NCI-H2081 treated with DMSO at 0.1 percent for 48 hours (cell line): ENCODE data around the gene MXRA5.
"Not testable (repeated sequence)": the region's sequence is repeated elsewhere in the genome, so short reads cannot be mapped to it uniquely, and the experiment has no call there.

Experiments used
- DNase-seq: peaks from one replicate; lab custom pipeline; 2025; lab: John Stamatoyannopoulos, UW

The MXRA5 gene

GRCh38 chrX:3320471-3321046 lies 25.9 kb downstream of the MXRA5 start:
- DNase-seq = no peak

DNA sequence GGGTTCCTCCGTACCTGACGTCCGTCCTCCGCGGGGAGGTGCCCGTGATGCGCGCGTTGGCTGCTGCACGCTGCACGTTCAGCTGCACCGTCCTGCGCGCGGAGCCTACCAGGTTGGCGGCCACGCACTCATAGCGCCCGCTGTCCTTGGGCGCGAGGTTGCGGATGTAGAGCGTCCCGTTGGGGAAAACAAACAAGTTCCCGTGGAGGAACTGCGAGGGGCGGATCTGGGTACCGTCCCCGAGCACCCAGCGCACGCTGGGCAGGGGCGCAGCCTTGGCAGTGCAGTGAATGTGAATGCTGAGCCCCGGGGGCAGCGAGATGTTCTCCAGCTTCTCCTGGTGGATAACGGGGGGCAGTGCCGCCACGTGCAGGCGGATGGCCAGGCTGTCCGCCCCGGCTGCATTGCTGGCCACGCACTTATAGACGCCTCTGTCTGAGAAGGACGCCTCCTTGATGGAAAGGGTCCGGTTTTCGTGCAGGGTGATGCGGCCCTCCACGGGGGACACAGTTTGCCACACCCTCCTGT lies 29.2 kb downstream of the MXRA5 start:
- no peak for DNase-seq

DNA sequence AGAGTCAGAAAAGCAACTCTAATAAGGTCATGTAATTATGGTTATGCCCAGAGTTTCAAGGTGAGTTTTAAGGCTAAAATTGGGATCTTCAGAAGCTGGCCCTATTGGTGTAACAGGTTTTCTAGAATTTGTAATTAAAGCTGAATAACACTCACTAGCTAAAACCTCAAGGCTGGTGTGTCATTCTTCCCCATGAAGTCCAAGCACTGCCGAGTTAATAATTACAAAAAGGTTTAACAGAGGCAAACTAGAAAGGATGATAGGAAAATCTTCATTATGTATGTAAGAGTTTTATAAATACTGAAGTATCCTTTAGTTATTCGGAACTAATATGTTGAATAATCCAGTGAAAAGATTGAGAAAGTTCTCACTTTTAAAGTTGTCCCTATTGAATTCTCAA lies 34.3 kb downstream of the MXRA5 start:
- DNase-seq = no peak

DNA sequence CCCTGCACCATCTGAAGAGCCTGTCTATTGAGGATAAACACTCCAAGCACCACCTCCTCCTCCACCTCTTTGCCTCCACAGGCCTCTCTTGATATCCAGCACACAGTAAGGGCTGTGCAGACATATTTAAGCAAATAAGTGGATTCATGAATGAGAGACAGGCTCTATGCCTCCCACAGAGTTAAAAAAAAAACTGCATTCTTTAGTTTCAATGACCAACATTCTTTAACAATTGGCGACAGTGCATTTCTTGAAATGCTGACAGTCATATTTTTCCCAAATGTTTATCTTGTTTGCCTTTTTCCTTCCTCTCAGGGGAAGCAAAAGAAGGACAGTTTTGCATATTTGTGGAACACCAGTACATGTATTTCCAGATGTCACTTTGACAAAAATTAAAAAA lies 38.6 kb downstream of the MXRA5 start:
- no peak for DNase-seq

DNA sequence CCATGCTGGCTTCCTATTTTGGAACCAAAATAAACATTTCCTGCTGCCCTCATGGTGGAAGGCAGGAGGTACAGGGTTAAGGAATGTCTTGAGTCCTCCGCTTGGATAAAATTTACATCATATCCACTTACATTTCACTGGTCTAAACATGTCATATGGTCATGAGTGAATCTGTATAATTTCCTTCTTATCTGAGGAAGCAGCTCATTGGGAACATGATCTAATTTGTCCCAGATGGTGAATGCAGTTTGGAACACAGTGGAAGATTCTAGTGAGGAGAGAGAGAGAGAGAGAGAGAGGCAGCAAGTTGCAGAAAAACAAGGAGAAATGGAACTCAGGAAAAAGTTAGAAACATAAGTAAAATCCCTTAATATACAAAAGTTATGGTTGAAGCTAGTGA lies 46.8 kb downstream of the MXRA5 start:
- no peak for DNase-seq

DNA sequence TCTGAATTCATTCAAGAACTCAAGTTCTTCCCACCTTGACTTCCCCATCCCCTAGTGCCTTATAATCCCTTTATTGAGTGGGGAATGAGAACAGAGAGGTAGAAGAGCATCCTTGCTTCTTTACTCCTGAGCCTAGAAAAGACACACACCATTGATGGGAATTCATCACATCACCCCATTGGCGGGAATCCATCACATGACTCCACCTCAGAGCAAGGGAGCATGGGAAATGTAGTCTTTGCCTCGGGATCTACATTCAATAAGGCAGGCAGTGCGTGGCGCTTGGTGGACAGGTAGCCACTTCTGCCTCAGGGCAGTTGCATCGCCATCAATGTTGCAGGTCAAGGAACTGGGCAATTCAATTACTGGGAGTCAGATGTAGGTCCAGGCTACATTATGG lies 50.7 kb downstream of the MXRA5 start:
- no peak for DNase-seq

- DNase-seq = no peak
Measured at GRCh38 chrX:3293251-3293650, 53.2 kb downstream of the MXRA5 start.

GRCh38 chrX:3290561-3290960 lies 55.9 kb downstream of the MXRA5 start:
- DNase-seq = no peak

- DNase-seq = no peak
Measured at GRCh38 chrX:3286196-3286945, 60.1 kb downstream of the MXRA5 start.

GRCh38 chrX:3280706-3281105 lies 65.7 kb downstream of the MXRA5 start:
- no peak for DNase-seq

DNA sequence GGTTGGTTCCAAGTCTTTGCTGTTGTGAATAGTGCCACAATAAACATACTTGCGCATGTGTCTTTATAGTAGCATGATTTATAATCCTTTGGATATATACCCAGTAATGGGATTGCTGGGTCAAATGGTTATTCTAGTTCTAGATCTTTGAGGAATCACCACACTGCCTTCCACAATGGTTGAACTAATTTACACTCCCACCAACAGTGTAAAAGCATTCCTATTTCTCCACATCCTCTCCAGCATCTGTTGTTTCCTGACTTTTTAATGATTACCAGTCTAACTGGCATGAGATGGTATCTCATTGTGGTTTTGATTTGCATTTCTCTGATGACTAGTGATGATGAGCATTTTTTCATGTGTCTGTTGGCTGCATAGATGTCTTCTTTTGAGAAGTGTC lies 72.8 kb downstream of the MXRA5 start:
- not testable (repeated sequence) for DNase-seq

DNA sequence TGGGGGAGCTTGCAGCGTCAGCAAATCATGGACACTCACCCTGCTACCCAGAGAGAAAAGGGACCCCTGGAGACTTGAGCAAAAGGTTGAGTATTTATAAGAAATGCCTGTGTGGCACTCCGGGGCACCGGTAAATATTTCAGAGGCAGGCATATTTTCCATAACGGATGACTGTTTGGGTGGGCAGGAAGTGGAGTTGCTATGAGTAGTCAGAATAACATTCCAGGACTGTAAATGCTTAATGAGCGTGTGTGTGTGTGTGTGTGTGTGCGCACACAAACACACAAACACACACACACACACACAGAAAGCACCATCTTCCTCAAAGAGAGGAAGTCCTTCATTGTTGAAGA lies 74.6 kb downstream of the MXRA5 start:
- no peak for DNase-seq

GRCh38 chrX:3271183-3271833 lies 75.1 kb downstream of the MXRA5 start:
- no peak for DNase-seq

- no peak for DNase-seq
Measured at GRCh38 chrX:3268829-3269228, 77.6 kb downstream of the MXRA5 start.

DNA sequence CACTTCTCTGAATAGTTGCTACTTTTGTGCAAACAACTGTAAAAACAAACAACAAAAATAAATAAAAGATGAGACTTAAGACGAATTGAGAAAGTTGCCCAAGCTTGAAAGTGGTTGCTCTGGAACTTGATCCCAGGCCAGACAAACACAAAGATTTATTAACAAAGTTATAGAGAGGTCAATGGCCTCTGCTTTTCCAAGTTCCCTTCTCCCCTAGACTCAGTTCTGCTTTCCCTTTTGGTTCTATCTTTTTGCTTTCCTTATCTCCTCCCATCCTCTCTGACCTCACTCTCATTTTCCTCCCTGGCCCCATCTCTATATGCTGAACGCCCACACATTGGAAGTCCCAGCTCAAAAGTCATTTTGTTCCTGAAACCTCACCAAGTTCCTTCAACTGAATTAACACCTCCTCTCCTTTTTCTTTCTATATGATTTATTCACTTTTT lies 82.7 kb downstream of the MXRA5 start:
- no peak for DNase-seq

DNA sequence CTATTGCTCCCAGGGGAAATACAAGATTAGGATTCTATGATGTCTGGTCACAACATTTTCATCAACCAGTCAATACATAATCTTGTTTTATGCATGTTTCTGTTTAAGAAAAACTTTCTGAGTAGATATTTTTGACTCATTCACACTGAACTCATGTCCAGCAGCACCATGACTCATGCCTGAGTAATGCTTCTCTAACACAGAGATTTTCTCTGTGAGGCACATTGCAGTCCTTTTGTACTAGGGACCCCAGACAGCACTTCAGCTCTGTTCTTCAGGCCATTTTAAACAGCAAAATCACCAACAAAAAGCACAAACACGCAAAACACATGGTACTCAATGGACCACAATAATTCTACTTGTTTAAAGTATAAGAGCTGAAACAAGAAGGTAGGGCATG lies 83.6 kb downstream of the MXRA5 start:
- DNase-seq = no peak
